EL (cell line): ENCODE results near the gene FZD2.

Experiments used
- DNase-seq: peaks from one replicate; pipeline ENCODE4 v3.0.0-alpha.2; 2016

FZD2 gene

DNA sequence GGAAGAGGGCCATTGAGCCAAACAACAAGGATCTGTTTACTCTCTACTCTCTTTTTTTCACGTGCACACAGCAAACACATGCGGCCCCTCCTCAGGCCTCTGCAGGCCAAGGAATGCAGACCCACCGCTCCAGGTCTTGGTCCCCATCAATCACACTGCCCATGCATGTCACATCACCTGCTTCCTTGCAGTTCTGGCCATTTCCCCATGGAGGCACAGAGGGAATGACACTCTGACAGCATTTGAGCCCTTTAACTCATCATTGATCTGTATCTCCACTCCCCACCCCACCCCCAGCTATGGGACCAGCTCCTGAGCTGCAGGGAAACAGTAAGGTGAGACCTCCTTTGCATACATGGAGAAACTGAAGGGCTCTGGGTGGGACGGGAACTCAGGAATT lies 53.0 kb downstream of the FZD2 start:
- no peak for DNase-seq
